Pancreas (tissue), 10 donors: Measurements from ENCODE around the gene ETV3L. TPM values are rescaled to one million over a fixed set of nuclear protein-coding genes. Genes with fewer than 3 reads are reported as not detected.
"Not testable (repeated sequence)": the region's sequence is repeated elsewhere in the genome, so short reads cannot be mapped to it uniquely, and the experiment has no call there.

Source experiments
- ATAC-seq, 4 donors: fragments of 200-7000 bp; cut with Tn5 transposase; one replicate each; pipeline versions ENCODE4 v1.8.0 to v1.9.1; 2020; ENCODE audit warnings: mild to moderate bottlenecking in 4 of 4, moderate library complexity in 4 of 4
- DNase-seq, 6 donors: peaks; one replicate each; pipeline ENCODE4 v3.0.0-alpha.2; 2020
- FAIRE-seq: peaks from 2 replicates; lab custom pipeline; 2012; peaks lifted over from hg19 to GRCh38; lab: Jason Lieb, UNC
- H3K27ac ChIP-seq, 4 donors: fragments of 200-600 bp; sonication (generic); 1 replicate in 3 of 4; 2 replicates in 1 of 4; pipeline versions ENCODE4 v1.5.0 to v1.8.0; 2020
- H3K27me3 ChIP-seq, 4 donors: fragments of 200-600 bp; one replicate each; pipeline ENCODE4 v1.8.0; 2021
- H3K36me3 ChIP-seq, 3 donors: fragments of 200-600 bp; sonication (generic) in 1 of 3; one replicate each; pipeline versions ENCODE4 v1.5.0 to v1.8.0; 2020 to 2021
- H3K4me1 ChIP-seq, 3 donors: fragments of 200-600 bp; one replicate each; pipeline ENCODE4 v1.8.0; 2021
- H3K4me3 ChIP-seq, 4 donors: fragments of 200-600 bp; sonication (generic) in 2 of 4; one replicate each; pipeline versions ENCODE4 v1.5.0 to v1.8.0; 2020 to 2021
- H3K9me3 ChIP-seq, 4 donors: fragments of 200-600 bp; one replicate each; pipeline ENCODE4 v1.8.0; 2021
- CTCF ChIP-seq, 4 donors: fragments of 200-600 bp; sonication (generic) in 3 of 4; IDR thresholded peaks; one replicate each; pipeline versions ENCODE4 v1.5.0 to v1.8.0; 2021; ENCODE audit warnings: antibody characterized with exemption in 4 of 4
- WGBS, 2 donors: extraction: QIAGEN DNeasy Blood & Tissue Kit; methylation state at CpG; one replicate each; pipeline ENCODE4 v1.1.7; 2013; 5-methylcytosine and 5-hydroxymethylcytosine counted together
- intact Hi-C, 3 donors: fragments of 100-400 bp; cut with DNase I; formaldehyde crosslinking; loops; one replicate each; pipeline versions ENCODE4 v1.11.1 to v1.14.2; 2022
- polyA plus RNA-seq, 2 donors: library from polyadenylated mRNA; stranded (reverse); fragments of 200-250 nt; gene quantifications; one replicate each; pipeline ENCODE4 v1.2.3, GENCODE V29; 2013
- total RNA-seq, 6 donors: library from RNA; stranded (reverse); fragmentation: NEBNext Ultra II Directional in 4 of 6; extraction: Animal tissue kit (Norgen Biotek cat#: 25700) in 4 of 6; gene quantifications; one replicate each; pipeline versions ENCODE4 v1.2.1 to v1.2.4, GENCODE V29; 2021 to 2023
- donor health status: healthy with polysubstance abuse.
- donor health status: DM: no; HTN: no; CAD: no; lungs with moderate emphysema.
- donor health status: DM: no; HTN: no; CAD: no.
- donor health status: control.
- donor health status: control.
- donor health status: Bipolar disorder and iron deficiency.
- donor health status: DM: yes; HTN: yes; CAD: no.
- donor health status: DM: no; HTN: no; CAD: no.
- donor health status: DM: no; HTN: no; CAD: no.
- donor health status: DM: yes; HTN: yes; CAD: no.

Gene ETV3L
- total and polyA plus RNA-seq, 8 donors, result 0.14 TPM; not detected in 7

- intact Hi-C loops, result no loop called here
- no peak for DNase-seq
- no peak for ATAC-seq
- no peak for TF ChIP-seq CTCF (IDR thresholded peaks at IDR 0.05)
- Histone ChIP-seq H3K36me3 (no peaks in the 10 kb centered on the region), H3K27me3 (peaks cover 0 to 7% (median 0%) of the 10 kb centered on the region in 4 donors), H3K4me3 (no peak overlapping the region), H3K4me1 (no peaks in the 10 kb centered on the region), H3K9me3 (no peaks in the 10 kb centered on the region), H3K27ac (no peak overlapping the region)
- 50 to 67% methylated on average over 5 of the region's 5 CpGs for WGBS, 2 donors
- FAIRE-seq, result no peak
These were observed 3.7 kb upstream of the ETV3L start for GRCh38 chr1:157103268-157103667.

GRCh38 chr1:157101149-157101548 lies 1.5 kb upstream of the ETV3L start:
- Histone ChIP-seq H3K4me1 (no peaks in the 10 kb centered on the region), H3K9me3 (no peaks in the 10 kb centered on the region), H3K27me3 (no peaks in the 10 kb centered on the region), H3K27ac (no peak overlapping the region), H3K36me3 (no peaks in the 10 kb centered on the region), H3K4me3 (no peak overlapping the region)
- DNase-seq (no peak), FAIRE-seq (no peak), ATAC-seq (no peak)
- no peak for TF ChIP-seq CTCF (IDR thresholded peaks at IDR 0.05)
- WGBS, 2 donors, result 63 to 70% methylated on average over 4 of the region's 4 CpGs
- intact Hi-C loops, result no loop called here

GRCh38 chr1:157098987-157099632 lies 498 bp downstream of the ETV3L start:
- intact Hi-C loops, result loop anchor here in 1 of 3 donors (10.0 kb wide), 1 partner anchor 396 kb away; no protein-coding TSS in a partner anchor

GRCh38 chr1:157098519-157098918 lies 1.1 kb downstream of the ETV3L start:
- intact Hi-C loops, result loop anchor here in 1 of 3 donors (10.0 kb wide), 1 partner anchor 396 kb away; no protein-coding TSS in a partner anchor

More at GRCh38 chr1:157098987-157099632, 498 bp downstream of the ETV3L start:
- DNase-seq, FAIRE-seq, ATAC-seq, H3K36me3 ChIP-seq, H3K4me1 ChIP-seq, H3K27ac ChIP-seq, H3K27me3 ChIP-seq, H3K9me3 ChIP-seq, H3K4me3 ChIP-seq: not testable (repeated sequence)
- WGBS, 2 donors, result 80 to 82% methylated on average over 12 to 16 of the region's 17 CpGs

GRCh38 chr1:157097692-157098091 lies 1.9 kb downstream of the ETV3L start:
- no peaks in the 10 kb centered on the region for H3K4me1 ChIP-seq
- whole genome bisulfite sequencing, 2 donors, result 65 to 66% methylated on average over 6 of the region's 6 CpGs
- no peaks in the 10 kb centered on the region for H3K9me3 ChIP-seq
- H3K4me3 ChIP-seq, result no peak overlapping the region
- H3K27me3 ChIP-seq, result no peaks in the 10 kb centered on the region
- peak in 1 of 6 donors; percentile 39 for DNase-seq
- H3K27ac ChIP-seq, result no peak overlapping the region
- intact Hi-C loops, result loop anchor here in 1 of 3 donors (10.0 kb wide), 1 partner anchor 397 kb away; no protein-coding TSS in a partner anchor
- FAIRE-seq, result no peak
- no peak for TF ChIP-seq CTCF (IDR thresholded peaks at IDR 0.05)
- no peak for ATAC-seq
- no peaks in the 10 kb centered on the region for H3K36me3 ChIP-seq

More at GRCh38 chr1:157098519-157098918, 1.1 kb downstream of the ETV3L start:
- FAIRE-seq, result no peak
- no peak for TF ChIP-seq CTCF (IDR thresholded peaks at IDR 0.05)
- Histone ChIP-seq H3K9me3 (no peaks in the 10 kb centered on the region), H3K4me1 (no peaks in the 10 kb centered on the region), H3K27me3 (no peaks in the 10 kb centered on the region), H3K27ac (no peak overlapping the region), H3K4me3 (no peak overlapping the region), H3K36me3 (no peaks in the 10 kb centered on the region)
- 80 to 86% methylated on average over 9 of the region's 9 CpGs for WGBS, 2 donors
- ATAC-seq, result no peak
- DNase-seq, result no peak
